ENCODE results near the gene CTSD. TPM values are rescaled to one million over a fixed set of nuclear protein-coding genes. Genes with fewer than 3 reads are reported as not detected.

Gene CTSD
- total and polyA plus RNA-seq, 2 of the 8 experiments (the other 6 are each of a cell fraction or from before 2014, with no cell fraction given), result 169 to 173 TPM

GRCh38 chr11:1756791-1757771, 6.6 kb downstream of the CTSD start (continued):
- no peak for TF ChIP-seq KDM5A (IDR thresholded peaks at IDR 0.05; ENCODE audit: low read length)
- no peak for TF ChIP-seq GABPA (IDR thresholded peaks at IDR 0.05; ENCODE audit: borderline replicate concordance, insufficient read depth, low read length)
- no peak for TF ChIP-seq SP4 (IDR thresholded peaks at IDR 0.05; ENCODE audit: low read length)
- no peak for TF ChIP-seq SP2 (IDR thresholded peaks at IDR 0.05; ENCODE audit: low read length)
- TF ChIP-seq USF2 (IDR thresholded peaks at IDR 0.05; ENCODE audit: low read length), result no peak
- TF ChIP-seq KDM1A (IDR thresholded peaks at IDR 0.05; ENCODE audit: borderline replicate concordance, low read length), result no peak
- TF ChIP-seq HDAC2 (IDR thresholded peaks at IDR 0.05; ENCODE audit: borderline replicate concordance in 1 of 2, low read depth in 2 of 2, low read length in 2 of 2), result no peak
- no peak for TF ChIP-seq RBBP5 (IDR thresholded peaks at IDR 0.05; ENCODE audit: borderline replicate concordance, low read depth, low read length)
- TF ChIP-seq CEBPB (IDR thresholded peaks at IDR 0.05; ENCODE audit: low read depth, low read length), result no peak
- TF ChIP-seq CREB1 (IDR thresholded peaks at IDR 0.05), result no peak
- no peak for TF ChIP-seq POU5F1 (IDR thresholded peaks at IDR 0.05; ENCODE audit: low read depth, low read length)
- no peak for TF ChIP-seq SIX5 (IDR thresholded peaks at IDR 0.05; ENCODE audit: low read depth, low read length)
